ENCODE measurements around the gene CR1L. TPM values are rescaled to one million over a fixed set of nuclear protein-coding genes. Genes with fewer than 3 reads are reported as not detected.

The CR1L gene
- total and polyA plus RNA-seq, 9 of the 15 experiments (the other 6 are each of a cell fraction or from before 2014, with no cell fraction given) = 10.1 to 74.8 (median 34.3) TPM

DNA sequence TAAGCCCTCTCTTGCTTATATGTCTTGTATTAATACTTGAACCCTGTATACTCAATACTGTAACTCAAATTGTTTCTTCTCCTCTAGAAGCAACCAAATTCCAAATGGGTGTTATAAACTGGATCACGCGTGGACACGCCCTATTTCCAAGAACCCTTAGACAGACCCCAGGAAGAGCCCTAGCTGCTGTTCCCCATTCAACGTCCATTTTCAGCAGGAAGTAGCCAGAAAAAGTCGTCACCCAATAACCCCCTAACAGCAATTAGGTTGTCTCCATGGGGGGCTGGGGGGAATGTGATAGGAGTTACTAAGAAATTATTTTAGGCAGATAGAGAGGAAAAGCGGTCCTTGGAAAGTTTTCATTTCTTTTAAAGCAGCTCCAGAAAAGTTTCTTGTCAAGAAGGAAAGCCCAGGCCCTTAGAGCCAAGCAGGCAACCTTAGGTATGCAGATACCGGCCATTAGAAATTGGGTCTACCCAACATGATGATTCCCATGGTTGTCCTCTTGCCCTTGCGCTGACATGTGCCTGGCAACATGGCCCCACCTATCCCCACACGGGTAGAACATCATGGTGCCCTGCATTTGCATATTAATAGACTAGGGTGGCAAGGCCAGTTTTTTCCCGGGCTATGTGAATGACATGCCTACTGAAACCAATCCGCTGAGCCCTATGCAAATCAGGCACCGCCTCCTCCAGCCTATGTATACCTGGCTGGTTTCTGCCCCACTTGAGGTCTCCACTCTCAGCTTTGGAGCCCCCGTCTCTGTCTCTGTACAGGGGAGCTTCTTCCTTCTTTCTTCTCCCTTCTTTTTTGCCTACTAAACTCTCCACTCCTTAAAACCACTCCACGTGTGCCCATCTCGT, 102.9 kb downstream of the CR1L start:
- H3K4me1 ChIP-seq (replicated peaks in 1 of 2; ENCODE audit: control insufficient read depth in 2 of 2, insufficient read depth in 2 of 2, low read length in 2 of 2) = peaks cover 26 to 58% of the 10 kb centered on the region in 2 experiments
- peaks cover 50% of the 10 kb centered on the region for H3K79me2 ChIP-seq (ENCODE audit: control insufficient read depth, insufficient read depth, low read length)
- peak; percentile 74 for FAIRE-seq
- peak overlapping the region; percentile 80 for H3K27ac ChIP-seq (ENCODE audit: extremely low read depth, low read depth, low read length)
- WGBS (ENCODE audit: insufficient coverage, low coverage, missing lambda C conversion rate) = 7% methylated on average over 15 of the region's 15 CpGs
- H3K4me2 ChIP-seq (ENCODE audit: insufficient read depth, low read length) = peak overlapping the region; percentile 81
- no peaks in the 10 kb centered on the region for H3K9me3 ChIP-seq (replicated peaks; ENCODE audit: control insufficient read depth, insufficient read depth, low read depth, low read length)
- in situ Hi-C loops (cut with MboI) = no loop called here
- 0 out of 2 replicates have a peak, but pooled peaks cover 5% of the 10 kb centered on the region for H4K20me1 ChIP-seq (replicated peaks; ENCODE audit: control insufficient read depth, insufficient read depth, low read length)
- no peaks in the 10 kb centered on the region for H3K36me3 ChIP-seq (ENCODE audit: control insufficient read depth, insufficient read depth, low read length)
- H2AFZ ChIP-seq (ENCODE audit: low read depth, low read length) = peak overlapping the region; percentile 86
- no peaks in the 10 kb centered on the region for H3K9me1 ChIP-seq (ENCODE audit: control insufficient read depth, insufficient read depth, low read length)
- peak overlapping the region; percentile 69 to 83; a peak in 3 of 4 replicates for H3K9ac ChIP-seq (ENCODE audit: insufficient read depth in 1 of 2, low read depth in 2 of 2, low read length in 2 of 2)
- BruUV-seq (replicated peaks) = no TSS peak
- ChIA-PET CTCF (ENCODE audit: low intra/inter-chr PET ratio) (no interaction called here), POLR2A (interaction anchor here (0.8 kb wide), 1 partner anchor 10 kb away, joined by 4 read pairs; no protein-coding TSS in a partner anchor)
- ATAC-seq = peak; percentile 58
- no peak overlapping the region for H3K4me3 ChIP-seq
- peak in 2 of 4 experiments; percentile 67 to 90 for DNase-seq (ENCODE audit: extremely low read depth in 1 of 4, low spot score in 3 of 4)
- H3K27me3 ChIP-seq (ENCODE audit: control insufficient read depth in 2 of 2, insufficient read depth in 2 of 2, low read length in 2 of 2) = no peaks in the 10 kb centered on the region
- intact Hi-C loops (cut with micrococcal nuclease) = loop anchor here (5.0 kb wide), 1 partner anchor 726 kb away; no protein-coding TSS in a partner anchor
- TF ChIP-seq CBX8 (IDR thresholded peaks at IDR 0.05; ENCODE audit: borderline replicate concordance, extremely low read depth, low read depth, low read length, poor library complexity, severe bottlenecking) = no peak
- no peak for TF ChIP-seq CEBPB (tag; IDR thresholded peaks at IDR 0.05)
- TF ChIP-seq NR3C1 (CRISPR knock-in tag; IDR thresholded peaks at IDR 0.05) = no peak
- TF ChIP-seq GATAD2B (IDR thresholded peaks at IDR 0.05; ENCODE audit: borderline replicate concordance) = no peak
- no peak for TF ChIP-seq ZNF316 (IDR thresholded peaks at IDR 0.05)
- TF ChIP-seq ZFP36 (IDR thresholded peaks at IDR 0.05; ENCODE audit: low read depth, low read length, partially characterized antibody) = no peak
- TF ChIP-seq, protein P1, sequence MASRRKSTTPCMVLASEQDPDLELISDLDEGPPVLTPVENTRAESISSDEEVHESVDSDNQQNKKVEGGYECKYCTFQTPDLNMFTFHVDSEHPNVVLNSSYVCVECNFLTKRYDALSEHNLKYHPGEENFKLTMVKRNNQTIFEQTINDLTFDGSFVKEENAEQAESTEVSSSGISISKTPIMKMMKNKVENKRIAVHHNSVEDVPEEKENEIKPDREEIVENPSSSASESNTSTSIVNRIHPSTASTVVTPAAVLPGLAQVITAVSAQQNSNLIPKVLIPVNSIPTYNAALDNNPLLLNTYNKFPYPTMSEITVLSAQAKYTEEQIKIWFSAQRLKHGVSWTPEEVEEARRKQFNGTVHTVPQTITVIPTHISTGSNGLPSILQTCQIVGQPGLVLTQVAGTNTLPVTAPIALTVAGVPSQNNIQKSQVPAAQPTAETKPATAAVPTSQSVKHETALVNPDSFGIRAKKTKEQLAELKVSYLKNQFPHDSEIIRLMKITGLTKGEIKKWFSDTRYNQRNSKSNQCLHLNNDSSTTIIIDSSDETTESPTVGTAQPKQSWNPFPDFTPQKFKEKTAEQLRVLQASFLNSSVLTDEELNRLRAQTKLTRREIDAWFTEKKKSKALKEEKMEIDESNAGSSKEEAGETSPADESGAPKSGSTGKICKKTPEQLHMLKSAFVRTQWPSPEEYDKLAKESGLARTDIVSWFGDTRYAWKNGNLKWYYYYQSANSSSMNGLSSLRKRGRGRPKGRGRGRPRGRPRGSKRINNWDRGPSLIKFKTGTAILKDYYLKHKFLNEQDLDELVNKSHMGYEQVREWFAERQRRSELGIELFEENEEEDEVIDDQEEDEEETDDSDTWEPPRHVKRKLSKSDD (conservative IDR thresholded peaks at IDR 0.05; ENCODE audit: low read length) = no peak
- TF ChIP-seq ERF (CRISPR knock-in tag; IDR thresholded peaks at IDR 0.05) = no peak
- TF ChIP-seq, protein P2, sequence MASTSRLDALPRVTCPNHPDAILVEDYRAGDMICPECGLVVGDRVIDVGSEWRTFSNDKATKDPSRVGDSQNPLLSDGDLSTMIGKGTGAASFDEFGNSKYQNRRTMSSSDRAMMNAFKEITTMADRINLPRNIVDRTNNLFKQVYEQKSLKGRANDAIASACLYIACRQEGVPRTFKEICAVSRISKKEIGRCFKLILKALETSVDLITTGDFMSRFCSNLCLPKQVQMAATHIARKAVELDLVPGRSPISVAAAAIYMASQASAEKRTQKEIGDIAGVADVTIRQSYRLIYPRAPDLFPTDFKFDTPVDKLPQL (IDR thresholded peaks at IDR 0.05; ENCODE audit: extremely low read depth, insufficient read length) = no peak
- TF ChIP-seq CBX3 (IDR thresholded peaks at IDR 0.05; ENCODE audit: borderline replicate concordance in 1 of 2, low read length in 2 of 2) = no peak
- TF ChIP-seq POLR2A (conservative IDR thresholded peaks at IDR 0.05) = peak; percentile 68
- TF ChIP-seq ZNF764 (CRISPR knock-in tag; IDR thresholded peaks at IDR 0.05; ENCODE audit: low read depth) = no peak
- no peak for TF ChIP-seq JUNB (CRISPR knock-in tag; conservative IDR thresholded peaks at IDR 0.05)
- TF ChIP-seq, protein P3, sequence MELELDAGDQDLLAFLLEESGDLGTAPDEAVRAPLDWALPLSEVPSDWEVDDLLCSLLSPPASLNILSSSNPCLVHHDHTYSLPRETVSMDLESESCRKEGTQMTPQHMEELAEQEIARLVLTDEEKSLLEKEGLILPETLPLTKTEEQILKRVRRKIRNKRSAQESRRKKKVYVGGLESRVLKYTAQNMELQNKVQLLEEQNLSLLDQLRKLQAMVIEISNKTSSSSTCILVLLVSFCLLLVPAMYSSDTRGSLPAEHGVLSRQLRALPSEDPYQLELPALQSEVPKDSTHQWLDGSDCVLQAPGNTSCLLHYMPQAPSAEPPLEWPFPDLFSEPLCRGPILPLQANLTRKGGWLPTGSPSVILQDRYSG (tag; conservative IDR thresholded peaks at IDR 0.05; ENCODE audit: low read depth) = 0 out of 2 replicates have a peak, but pooled peaks have one; percentile 67

Measured in K562 (cell line).